Measurements from ENCODE around the gene GCNT2.

The GCNT2 gene

DNA sequence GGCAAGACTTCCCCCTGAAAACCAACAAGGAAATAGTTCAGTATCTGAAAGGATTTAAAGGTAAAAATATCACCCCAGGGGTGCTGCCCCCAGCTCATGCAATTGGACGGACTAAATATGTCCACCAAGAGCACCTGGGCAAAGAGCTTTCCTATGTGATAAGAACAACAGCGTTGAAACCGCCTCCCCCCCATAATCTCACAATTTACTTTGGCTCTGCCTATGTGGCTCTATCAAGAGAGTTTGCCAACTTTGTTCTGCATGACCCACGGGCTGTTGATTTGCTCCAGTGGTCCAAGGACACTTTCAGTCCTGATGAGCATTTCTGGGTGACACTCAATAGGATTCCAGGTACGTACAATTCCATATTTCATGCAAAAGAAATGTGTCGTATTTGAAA, 35.8 kb downstream of the GCNT2 start:
- TF ChIP-seq, protein P1, sequence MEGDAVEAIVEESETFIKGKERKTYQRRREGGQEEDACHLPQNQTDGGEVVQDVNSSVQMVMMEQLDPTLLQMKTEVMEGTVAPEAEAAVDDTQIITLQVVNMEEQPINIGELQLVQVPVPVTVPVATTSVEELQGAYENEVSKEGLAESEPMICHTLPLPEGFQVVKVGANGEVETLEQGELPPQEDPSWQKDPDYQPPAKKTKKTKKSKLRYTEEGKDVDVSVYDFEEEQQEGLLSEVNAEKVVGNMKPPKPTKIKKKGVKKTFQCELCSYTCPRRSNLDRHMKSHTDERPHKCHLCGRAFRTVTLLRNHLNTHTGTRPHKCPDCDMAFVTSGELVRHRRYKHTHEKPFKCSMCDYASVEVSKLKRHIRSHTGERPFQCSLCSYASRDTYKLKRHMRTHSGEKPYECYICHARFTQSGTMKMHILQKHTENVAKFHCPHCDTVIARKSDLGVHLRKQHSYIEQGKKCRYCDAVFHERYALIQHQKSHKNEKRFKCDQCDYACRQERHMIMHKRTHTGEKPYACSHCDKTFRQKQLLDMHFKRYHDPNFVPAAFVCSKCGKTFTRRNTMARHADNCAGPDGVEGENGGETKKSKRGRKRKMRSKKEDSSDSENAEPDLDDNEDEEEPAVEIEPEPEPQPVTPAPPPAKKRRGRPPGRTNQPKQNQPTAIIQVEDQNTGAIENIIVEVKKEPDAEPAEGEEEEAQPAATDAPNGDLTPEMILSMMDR (conservative IDR thresholded peaks at IDR 0.05; ENCODE audit: low read depth, low read length), result no peak
- no peak for DNase-seq (ENCODE audit: low read depth)
- H3K4me3 ChIP-seq (ENCODE audit: low read length), result no peak overlapping the region

DNA sequence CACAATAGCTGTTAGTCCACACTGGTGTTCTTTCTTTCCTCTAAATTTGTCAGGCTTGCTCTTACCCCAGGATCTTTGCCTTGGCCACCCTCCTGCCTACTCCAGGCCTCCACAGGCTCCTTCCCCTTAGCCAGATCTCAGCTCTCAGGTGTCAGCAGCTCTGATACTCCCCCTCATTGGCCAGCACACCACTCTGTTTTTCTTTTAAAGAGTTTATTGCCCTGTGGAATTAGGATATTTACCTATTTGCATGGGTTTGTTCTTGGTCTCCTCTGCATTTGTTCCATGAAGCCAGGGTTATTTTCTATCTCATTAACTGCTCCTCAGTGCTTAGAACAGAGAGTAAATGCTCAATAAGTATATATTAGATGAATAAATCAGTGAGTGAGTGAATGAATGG, 36.8 kb downstream of the GCNT2 start:
- DNase-seq (ENCODE audit: low read depth), result no peak
- TF ChIP-seq, protein P1 (conservative IDR thresholded peaks at IDR 0.05; ENCODE audit: low read depth, low read length), result no peak

DNA sequence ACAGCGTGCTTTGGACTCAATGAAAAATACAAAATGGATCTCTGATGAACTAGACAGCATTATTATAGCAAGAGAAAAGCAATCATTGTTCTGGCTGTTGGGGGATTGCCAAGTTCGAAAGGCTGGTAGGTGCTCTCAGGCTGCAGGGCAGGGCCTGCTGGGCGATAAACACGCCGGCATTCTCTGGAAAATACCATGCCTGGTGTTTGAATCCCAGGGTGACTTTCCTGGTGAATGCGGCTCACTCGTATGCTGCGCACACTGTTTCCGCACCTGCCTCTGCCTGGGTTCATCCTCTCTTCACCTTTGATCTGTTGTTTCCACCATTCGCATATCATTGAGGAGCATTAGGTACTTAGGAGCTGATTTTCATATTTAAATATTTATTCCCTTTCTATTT, 37.4 kb downstream of the GCNT2 start:
- H3K4me3 ChIP-seq (ENCODE audit: low read length), result no peak overlapping the region
- TF ChIP-seq, protein P1 (conservative IDR thresholded peaks at IDR 0.05; ENCODE audit: low read depth, low read length), result no peak
- DNase-seq (ENCODE audit: low read depth), result no peak

More for the DNA sequence above, 36.8 kb downstream of the GCNT2 start:
- no peak overlapping the region for H3K4me3 ChIP-seq (ENCODE audit: low read length)

DNA sequence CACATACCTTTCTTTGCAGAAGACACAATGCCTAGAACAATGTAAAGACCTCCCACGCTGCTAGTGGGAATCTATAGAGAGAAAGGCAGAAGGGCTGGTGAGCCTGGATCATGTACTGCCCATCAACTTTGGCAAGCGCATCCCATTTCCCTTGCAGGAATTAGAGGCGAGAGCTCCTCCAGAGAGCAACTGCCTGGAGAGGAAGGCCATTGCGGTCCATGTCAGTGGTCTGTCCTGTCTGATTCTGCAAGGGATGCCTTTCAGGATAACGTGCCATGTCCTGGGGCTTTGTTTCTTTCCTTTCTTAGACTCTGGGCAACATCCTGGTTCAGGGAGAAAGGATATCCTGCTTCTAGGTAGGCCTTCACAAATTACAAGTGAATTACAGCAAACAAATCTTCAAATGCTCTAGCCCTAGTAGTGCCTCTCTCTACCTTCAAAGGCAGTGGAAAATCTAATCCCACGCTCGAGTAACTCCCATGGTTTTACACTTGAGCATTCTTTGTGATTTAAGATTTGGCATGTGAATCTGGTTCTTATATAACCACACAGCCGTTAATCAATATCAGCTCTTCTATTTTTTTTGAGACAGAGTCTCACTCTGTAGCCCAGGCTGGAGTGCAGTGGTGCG, 38.5 kb downstream of the GCNT2 start:
- TF ChIP-seq, protein P1 (conservative IDR thresholded peaks at IDR 0.05; ENCODE audit: low read depth, low read length), result no peak
- no peak for DNase-seq (ENCODE audit: low read depth)
- H3K4me3 ChIP-seq (ENCODE audit: low read length), result no peak overlapping the region

DNA sequence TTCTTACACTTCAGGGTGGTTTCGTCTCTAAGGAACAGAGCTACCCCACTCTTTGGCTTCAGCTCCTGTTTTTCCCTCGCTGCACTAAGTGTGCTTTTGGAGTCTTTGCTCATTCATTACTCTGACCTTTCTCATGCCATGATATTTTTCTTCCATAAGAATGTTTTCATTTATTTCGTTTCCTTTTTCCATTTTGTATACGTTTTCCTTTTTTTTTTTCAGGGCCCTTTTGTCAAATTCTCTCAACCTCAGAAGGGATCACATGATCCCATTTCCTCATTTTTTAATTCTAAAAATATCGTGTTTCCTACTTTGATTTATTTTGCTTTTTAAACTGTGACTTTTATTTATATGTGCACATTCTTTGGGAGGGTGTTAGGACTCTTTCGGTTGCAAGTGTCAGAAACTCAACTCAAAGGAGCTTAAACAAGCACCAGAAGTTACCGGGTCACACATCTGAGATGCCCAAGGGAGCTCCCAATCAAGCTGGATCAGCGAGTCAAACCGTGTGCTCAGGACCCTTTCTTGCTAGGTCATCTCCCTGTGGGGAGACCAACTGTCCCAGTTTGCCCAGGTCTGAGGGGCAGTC, 40.6 kb downstream of the GCNT2 start:
- TF ChIP-seq, protein P1 (conservative IDR thresholded peaks at IDR 0.05; ENCODE audit: low read depth, low read length), result no peak
- H3K4me3 ChIP-seq (ENCODE audit: low read length), result no peak overlapping the region
- no peak for DNase-seq (ENCODE audit: low read depth)

DNA sequence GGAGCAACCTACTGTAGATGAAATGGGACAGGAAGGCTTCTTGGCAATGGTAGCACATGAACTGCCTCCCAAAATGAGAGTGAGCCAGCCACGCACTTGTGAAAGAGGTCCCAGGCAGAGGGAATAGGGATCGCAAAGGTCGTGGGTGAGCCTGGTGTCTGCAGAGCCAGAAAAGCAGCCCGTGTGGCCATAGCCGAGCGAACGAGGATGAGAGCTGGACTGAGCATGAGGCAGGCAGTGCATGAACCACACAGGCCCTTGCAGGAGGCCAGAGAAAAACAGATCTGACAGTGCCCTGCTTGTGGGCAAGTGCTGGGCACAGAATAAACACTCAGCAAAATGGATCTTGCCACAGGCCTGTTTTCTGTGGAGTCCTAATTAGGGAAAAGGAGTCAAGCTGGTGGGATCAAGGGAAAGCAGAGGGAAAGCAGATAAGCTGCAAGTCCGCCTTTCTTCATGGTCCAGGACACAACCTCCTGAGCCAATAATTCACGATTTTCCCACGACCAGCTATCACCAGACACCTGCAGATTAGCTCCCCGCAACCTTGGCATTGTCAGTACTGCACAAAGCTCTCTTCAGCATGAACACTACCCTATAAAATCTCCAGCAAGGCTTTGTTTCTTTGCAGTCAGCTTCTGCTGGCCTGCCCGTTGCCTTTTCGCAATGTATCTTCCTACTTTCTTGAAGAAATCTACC, 44.0 kb downstream of the GCNT2 start:
- DNase-seq (ENCODE audit: low read depth), result no peak
- no peak overlapping the region for H3K4me3 ChIP-seq (ENCODE audit: low read length)
- TF ChIP-seq, protein P1 (conservative IDR thresholded peaks at IDR 0.05; ENCODE audit: low read depth, low read length), result no peak

DNA sequence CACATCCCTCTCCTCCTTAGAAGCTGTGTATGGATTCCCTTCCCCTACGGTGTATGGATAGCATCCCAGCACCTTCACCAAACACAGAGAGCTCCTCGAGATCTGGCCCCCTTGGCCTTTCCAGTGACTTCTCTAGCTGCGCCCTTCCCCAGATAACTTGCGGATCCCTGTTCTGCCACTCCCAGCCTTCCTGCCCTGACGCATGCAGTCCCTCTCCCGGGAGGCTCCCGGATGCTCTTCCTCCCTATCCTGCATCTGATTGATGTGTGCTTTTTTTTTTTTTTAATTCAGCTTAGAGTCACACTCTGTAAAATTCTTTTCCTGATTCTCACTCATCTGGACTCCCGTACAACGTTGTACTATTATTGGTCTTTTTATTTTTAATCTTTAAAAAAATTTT, 44.8 kb downstream of the GCNT2 start:
- no peak overlapping the region for H3K4me3 ChIP-seq (ENCODE audit: low read length)
- TF ChIP-seq, protein P1 (conservative IDR thresholded peaks at IDR 0.05; ENCODE audit: low read depth, low read length), result no peak
- no peak for DNase-seq (ENCODE audit: low read depth)
